Measurements from ENCODE around the gene IL4. TPM values are rescaled to one million over a fixed set of nuclear protein-coding genes. Genes with fewer than 3 reads are reported as not detected.

Gene IL4
- total RNA-seq, 1 donor from 2014 or later: not detected

GRCh38 chr5:132695956-132696355 lies 22.2 kb downstream of the IL4 start:
- TF ChIP-seq, protein P1, sequence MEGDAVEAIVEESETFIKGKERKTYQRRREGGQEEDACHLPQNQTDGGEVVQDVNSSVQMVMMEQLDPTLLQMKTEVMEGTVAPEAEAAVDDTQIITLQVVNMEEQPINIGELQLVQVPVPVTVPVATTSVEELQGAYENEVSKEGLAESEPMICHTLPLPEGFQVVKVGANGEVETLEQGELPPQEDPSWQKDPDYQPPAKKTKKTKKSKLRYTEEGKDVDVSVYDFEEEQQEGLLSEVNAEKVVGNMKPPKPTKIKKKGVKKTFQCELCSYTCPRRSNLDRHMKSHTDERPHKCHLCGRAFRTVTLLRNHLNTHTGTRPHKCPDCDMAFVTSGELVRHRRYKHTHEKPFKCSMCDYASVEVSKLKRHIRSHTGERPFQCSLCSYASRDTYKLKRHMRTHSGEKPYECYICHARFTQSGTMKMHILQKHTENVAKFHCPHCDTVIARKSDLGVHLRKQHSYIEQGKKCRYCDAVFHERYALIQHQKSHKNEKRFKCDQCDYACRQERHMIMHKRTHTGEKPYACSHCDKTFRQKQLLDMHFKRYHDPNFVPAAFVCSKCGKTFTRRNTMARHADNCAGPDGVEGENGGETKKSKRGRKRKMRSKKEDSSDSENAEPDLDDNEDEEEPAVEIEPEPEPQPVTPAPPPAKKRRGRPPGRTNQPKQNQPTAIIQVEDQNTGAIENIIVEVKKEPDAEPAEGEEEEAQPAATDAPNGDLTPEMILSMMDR (conservative IDR thresholded peaks at IDR 0.05): no peak
- Mint-ChIP-seq H3K4me3 (no peak overlapping the region), H3K36me3 (ENCODE audit: low read depth) (peaks cover 18% of the 10 kb centered on the region), H3K9me3 (no peaks in the 10 kb centered on the region), H3K27me3 (ENCODE audit: low read depth) (no peaks in the 10 kb centered on the region), H3K4me1 (no peaks in the 10 kb centered on the region), H3K27ac (ENCODE audit: unreplicated experiment) (no peak overlapping the region)
- DNase-seq (ENCODE audit: low read depth, low spot score): no peak

- Mint-ChIP-seq H3K9me3 (no peaks in the 10 kb centered on the region), H3K4me3 (no peak overlapping the region), H3K27me3 (ENCODE audit: low read depth) (no peaks in the 10 kb centered on the region), H3K27ac (ENCODE audit: unreplicated experiment) (no peak overlapping the region), H3K4me1 (no peaks in the 10 kb centered on the region), H3K36me3 (ENCODE audit: low read depth) (peaks cover 20% of the 10 kb centered on the region)
- TF ChIP-seq, protein P1 (conservative IDR thresholded peaks at IDR 0.05): no peak
- no peak for DNase-seq (ENCODE audit: low read depth, low spot score)
Observed at GRCh38 chr5:132704875-132705274, 31.1 kb downstream of the IL4 start.

GRCh38 chr5:132708645-132709044 lies 34.9 kb downstream of the IL4 start:
- Mint-ChIP-seq H3K27ac (ENCODE audit: unreplicated experiment) (no peak overlapping the region), H3K36me3 (ENCODE audit: low read depth) (peaks cover 10% of the 10 kb centered on the region), H3K4me1 (no peaks in the 10 kb centered on the region), H3K4me3 (no peak overlapping the region), H3K27me3 (ENCODE audit: low read depth) (no peaks in the 10 kb centered on the region), H3K9me3 (no peaks in the 10 kb centered on the region)
- TF ChIP-seq, protein P1 (conservative IDR thresholded peaks at IDR 0.05): no peak
- no peak for DNase-seq (ENCODE audit: low read depth, low spot score)

DNA sequence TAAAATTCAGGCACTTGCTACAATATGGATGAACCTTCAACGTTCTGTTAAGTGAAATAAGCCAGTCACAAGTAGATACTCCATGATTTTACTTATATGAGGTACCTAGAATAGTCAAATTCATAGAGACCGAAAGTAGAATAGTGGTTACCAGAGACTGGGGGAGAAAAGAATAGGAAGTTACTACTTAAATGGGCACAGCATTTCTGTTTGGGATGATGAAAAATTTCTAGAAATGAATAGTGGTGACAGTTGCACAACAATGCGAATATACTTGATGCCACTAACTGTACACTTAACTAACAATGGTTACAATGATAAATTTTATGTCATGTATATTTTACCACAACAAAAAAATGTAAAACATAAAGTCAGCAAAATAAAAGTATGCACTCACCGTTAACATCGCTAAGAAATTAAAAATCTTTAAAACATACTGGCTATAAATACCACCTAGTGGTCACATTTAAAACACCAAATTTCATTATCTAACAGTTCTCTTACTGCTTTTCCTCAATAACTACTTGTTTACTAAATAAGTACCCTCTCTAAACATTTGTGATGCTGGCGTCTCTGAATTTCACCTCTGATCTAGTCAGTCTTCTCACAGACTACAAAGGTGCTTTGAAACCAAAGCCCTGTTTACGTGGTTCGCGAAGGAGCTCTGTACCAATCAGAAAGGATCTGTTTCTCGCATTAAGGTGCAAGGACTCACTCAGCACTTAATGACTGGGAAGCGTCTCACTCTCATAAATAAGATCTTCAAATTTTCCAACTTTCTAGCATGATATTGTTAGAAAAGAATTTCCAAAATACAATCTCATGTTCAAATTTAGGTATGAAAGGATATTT lies 40.9 kb downstream of the IL4 start:
- DNase-seq (ENCODE audit: low read depth, low spot score): no peak
- H3K4me1 Mint-ChIP-seq: no peaks in the 10 kb centered on the region
- H3K36me3 Mint-ChIP-seq (ENCODE audit: low read depth): peaks cover 4% of the 10 kb centered on the region
- no peak overlapping the region for H3K27ac Mint-ChIP-seq (ENCODE audit: unreplicated experiment)
- H3K4me3 Mint-ChIP-seq: no peak overlapping the region
- H3K9me3 Mint-ChIP-seq: no peaks in the 10 kb centered on the region
- TF ChIP-seq, protein P1 (conservative IDR thresholded peaks at IDR 0.05): peak; percentile 66
- no peaks in the 10 kb centered on the region for H3K27me3 Mint-ChIP-seq (ENCODE audit: low read depth)

GRCh38 chr5:132718544-132719312 lies 44.9 kb downstream of the IL4 start:
- DNase-seq (ENCODE audit: low read depth, low spot score): no peak
- Mint-ChIP-seq H3K27ac (ENCODE audit: unreplicated experiment) (no peak overlapping the region), H3K9me3 (no peaks in the 10 kb centered on the region), H3K27me3 (ENCODE audit: low read depth) (no peaks in the 10 kb centered on the region), H3K4me3 (no peak overlapping the region), H3K36me3 (ENCODE audit: low read depth) (peaks cover 5% of the 10 kb centered on the region), H3K4me1 (no peaks in the 10 kb centered on the region)
- TF ChIP-seq, protein P1 (conservative IDR thresholded peaks at IDR 0.05): no peak

Data from neural crest cell (in vitro differentiated cells).